BJ (cell line): ENCODE measurements around the gene RPL36A. TPM values are rescaled to one million over a fixed set of nuclear protein-coding genes. Genes with fewer than 3 reads are reported as not detected.
A peak's percentile ranks its signal among the peaks of the same experiment; 100 is the strongest.

Experiments used
- CTCF ChIA-PET: fragments of 350-600 bp; formaldehyde crosslinking; extraction: SDS; loops from one replicate; lab custom pipeline; 2021; ENCODE audit warnings: antibody characterized with exemption, inconsistent platforms; lab: Yijun Ruan, JAX
- POLR2A ChIA-PET: fragments of 300-600 bp; sonication (Branson Sonifier 250); formaldehyde crosslinking; extraction: SDS; loops from one replicate; lab custom pipeline; 2021; ENCODE audit warnings: antibody characterized with exemption; lab: Charles Lee
- DNase-seq: peaks from one replicate; pipeline ENCODE4 v3.0.0-alpha.2; 2011; ENCODE audit warnings: low read depth
- H3K27me3 ChIP-seq: 2 replicates; pipeline ENCODE4 v1.6.0; 2011; ENCODE audit warnings: low read length; ENCODE audit not compliant: control insufficient read depth, insufficient read depth
- H3K36me3 ChIP-seq: 2 replicates; pipeline ENCODE4 v1.5.1; 2011; ENCODE audit warnings: low read length; ENCODE audit not compliant: control insufficient read depth, insufficient read depth
- H3K4me3 ChIP-seq: 2 replicates; pipeline ENCODE4 v1.5.1; 2011; ENCODE audit warnings: low read depth, mild to moderate bottlenecking, control low read depth, low read length
- CTCF ChIP-seq: IDR thresholded peaks from 2 replicates; pipeline ENCODE4 v1.5.1; 2011; ENCODE audit warnings: low read depth, mild to moderate bottlenecking, control low read depth, inconsistent platforms, low read length, moderate library complexity; ENCODE audit not compliant: insufficient read depth
- polyA plus RNA-seq: library from polyadenylated mRNA; depleted of rRNA; stranded (reverse); fragments of >200 nt; gene quantifications from 2 replicates; pipeline ENCODE4 v1.2.3, GENCODE V29; 2011

Gene RPL36A
- polyA plus RNA-seq, 1 experiment = 1,079 TPM

GRCh38 chrX:101357166-101357795, 33.5 kb upstream of the RPL36A start:
- H3K27me3 ChIP-seq = no peaks in the 10 kb centered on the region
- no peak overlapping the region for H3K4me3 ChIP-seq
- ChIA-PET CTCF (no interaction called here), POLR2A (no interaction called here)
- H3K36me3 ChIP-seq = no peaks in the 10 kb centered on the region
- no peak for DNase-seq
- TF ChIP-seq CTCF = peak; percentile 28; the same call in 1 of the 2 replicates

GRCh38 chrX:101359966-101360365, 30.8 kb upstream of the RPL36A start:
- TF ChIP-seq CTCF = no peak
- H3K27me3 ChIP-seq = no peaks in the 10 kb centered on the region
- no peaks in the 10 kb centered on the region for H3K36me3 ChIP-seq
- DNase-seq = no peak
- CTCF ChIA-PET = no interaction called here
- no peak overlapping the region for H3K4me3 ChIP-seq
- POLR2A ChIA-PET = no interaction called here

- ChIA-PET POLR2A (no interaction called here), CTCF (no interaction called here)
- Histone ChIP-seq H3K27me3 (no peaks in the 10 kb centered on the region), H3K4me3 (no peak overlapping the region), H3K36me3 (no peaks in the 10 kb centered on the region)
- DNase-seq = no peak
- TF ChIP-seq CTCF = no peak
Measured at GRCh38 chrX:101360390-101360789, 30.4 kb upstream of the RPL36A start.

- ChIA-PET POLR2A (no interaction called here), CTCF (no interaction called here)
- H3K4me3 ChIP-seq = no peak overlapping the region
- TF ChIP-seq CTCF = no peak
- H3K27me3 ChIP-seq = no peaks in the 10 kb centered on the region
- H3K36me3 ChIP-seq = no peaks in the 10 kb centered on the region
- no peak for DNase-seq
Measured at GRCh38 chrX:101362116-101362515, 28.7 kb upstream of the RPL36A start.

- no peak for DNase-seq
- CTCF ChIA-PET = no interaction called here
- Histone ChIP-seq H3K36me3 (no peaks in the 10 kb centered on the region), H3K4me3 (no peak overlapping the region), H3K27me3 (no peaks in the 10 kb centered on the region)
- POLR2A ChIA-PET = no interaction called here
- no peak for TF ChIP-seq CTCF
Measured at GRCh38 chrX:101362757-101363156, 28.1 kb upstream of the RPL36A start.
